A549 (cell line): ENCODE results near the gene PUM1. TPM values are rescaled to one million over a fixed set of nuclear protein-coding genes. Genes with fewer than 3 reads are reported as not detected.

ENCODE experiments used
- ATAC-seq, 2 experiments: fragments of 200-7000 bp in 1 of 2; fragments of >200 bp in 1 of 2; cut with Nextera tagmentation in 1 of 2; cut with Tn5 transposase in 1 of 2; 3 replicates each; pipeline versions ENCODE4 v1.8.0 to v1.9.1; 2018 to 2020; ENCODE audit warnings: mild to moderate bottlenecking in 1 of 2, moderate library complexity in 1 of 2
- CTCF ChIA-PET: fragments of 300-600 bp; sonication (Branson Sonifier 250); formaldehyde crosslinking; extraction: SDS; loops from one replicate; lab custom pipeline; 2021; ENCODE audit warnings: antibody characterized with exemption, inconsistent platforms; lab: Yijun Ruan, JAX
- POLR2A ChIA-PET: fragments of 350-600 bp; formaldehyde crosslinking; extraction: SDS; loops from one replicate; lab custom pipeline; 2021; ENCODE audit warnings: antibody characterized with exemption, inconsistent platforms; lab: Yijun Ruan, JAX
- DNase-seq, 2 experiments: peaks; one replicate each; pipeline versions ENCODE4 v3.0.0 to v3.0.0-alpha.2; 2011 to 2016; ENCODE audit warnings: low read depth in 1 of 2, low spot score in 1 of 2
- FAIRE-seq: peaks from 2 replicates; lab custom pipeline; 2011; peaks lifted over from hg19 to GRCh38; lab: Jason Lieb, UNC
- H3K27ac ChIP-seq, 2 experiments: fragments of >200 bp; sonication (Bioruptor Twin); formaldehyde crosslinking; 3 replicates each; pipeline ENCODE4 v1.5.1; 2016 to 2017
- H3K4me1 ChIP-seq: fragments of >200 bp; sonication (Bioruptor Twin); formaldehyde crosslinking; 3 replicates; pipeline ENCODE4 v1.6.1; 2016
- H3K4me2 ChIP-seq: fragments of >200 bp; sonication (Bioruptor Twin); formaldehyde crosslinking; 3 replicates; pipeline ENCODE4 v1.6.1; 2016
- H3K4me3 ChIP-seq: fragments of >200 bp; sonication (Bioruptor Twin); formaldehyde crosslinking; 3 replicates; pipeline ENCODE4 v1.5.1; 2016
- H3K9me3 ChIP-seq: fragments of >200 bp; sonication (Bioruptor Twin); formaldehyde crosslinking; 3 replicates; pipeline ENCODE4 v1.6.1; 2016
- CEBPB ChIP-seq, 2 experiments: fragments of >200 bp in 1 of 2; sonication (Bioruptor Twin) in 1 of 2; formaldehyde crosslinking in 1 of 2; IDR thresholded peaks; 2 replicates each; pipeline ENCODE4 v1.6.1; 2012 to 2016
- CHD2 ChIP-seq: fragments of 150-350 bp; IDR thresholded peaks from 2 replicates; pipeline ENCODE4 v1.6.1; 2014; ENCODE audit warnings: low read length; ENCODE audit not compliant: partially characterized antibody
- EHF ChIP-seq: fragments of 250-450 bp; sonication (Bioruptor Pico); IDR thresholded peaks from 2 replicates; pipeline ENCODE4 v1.5.0; 2020; ENCODE audit warnings: mild to moderate bottlenecking
- EP300 ChIP-seq, 2 experiments: fragments of >200 bp; sonication (Bioruptor Twin); formaldehyde crosslinking; IDR thresholded peaks; 2 replicates in 1 of 2; 3 replicates in 1 of 2; pipeline ENCODE4 v1.6.1; 2016 to 2017
- ESRRA ChIP-seq: fragments of 150-350 bp; IDR thresholded peaks from 2 replicates; pipeline ENCODE4 v1.6.1; 2014; ENCODE audit warnings: mild to moderate bottlenecking, low read length, borderline replicate concordance
- FOSB ChIP-seq: fragments of 250-450 bp; sonication (Bioruptor Pico); IDR thresholded peaks from 2 replicates; pipeline ENCODE4 v1.5.0; 2020; ENCODE audit warnings: mild to moderate bottlenecking, moderate library complexity
- GATA3 ChIP-seq: IDR thresholded peaks from 2 replicates; pipeline ENCODE4 v1.6.1; 2012; ENCODE audit warnings: borderline replicate concordance
- HEYL ChIP-seq: fragments of 250-450 bp; sonication (Bioruptor Pico); IDR thresholded peaks from 2 replicates; pipeline ENCODE4 v1.8.0; 2021; ENCODE audit warnings: mild to moderate bottlenecking, moderate library complexity
- HOXB13 ChIP-seq: fragments of 250-450 bp; sonication (Bioruptor Pico); IDR thresholded peaks from 2 replicates; pipeline ENCODE4 v1.5.0; 2020; ENCODE audit warnings: low read depth, mild to moderate bottlenecking, moderate library complexity
- HOXB5 ChIP-seq: fragments of 250-450 bp; sonication (Bioruptor Pico); IDR thresholded peaks from 2 replicates; pipeline ENCODE4 v1.5.0; 2020; ENCODE audit warnings: mild to moderate bottlenecking, moderate library complexity
- KDM1A ChIP-seq: fragments of 200-600 bp; sonication (generic); IDR thresholded peaks from 2 replicates; pipeline ENCODE4 v1.6.1; 2016; ENCODE audit warnings: low read depth, mild to moderate bottlenecking
- KDM5A ChIP-seq: fragments of 200-600 bp; sonication (generic); IDR thresholded peaks from 2 replicates; pipeline ENCODE4 v1.6.1; 2016; ENCODE audit warnings: antibody characterized with exemption, mild to moderate bottlenecking
- MAFK ChIP-seq: fragments of 450-650 bp; IDR thresholded peaks from 2 replicates; pipeline ENCODE4 v1.6.1; 2014; ENCODE audit not compliant: partially characterized antibody
- MAZ ChIP-seq: fragments of 150-350 bp; IDR thresholded peaks from 2 replicates; pipeline ENCODE4 v1.6.1; 2014; ENCODE audit warnings: antibody characterized with exemption, low read depth, low read length, borderline replicate concordance
- NPAS2 ChIP-seq: fragments of 250-450 bp; sonication (Bioruptor Pico); IDR thresholded peaks from 2 replicates; pipeline ENCODE4 v1.8.0; 2022; ENCODE audit warnings: mild to moderate bottlenecking, moderate library complexity, borderline replicate concordance
- REST ChIP-seq: fragments of 200-600 bp; sonication (generic); IDR thresholded peaks from 2 replicates; pipeline ENCODE4 v1.6.1; 2016; ENCODE audit warnings: antibody characterized with exemption, mild to moderate bottlenecking, moderate library complexity
- RNF2 ChIP-seq: fragments of 200-600 bp; sonication (generic); IDR thresholded peaks from 2 replicates; pipeline ENCODE4 v1.6.1; 2016; ENCODE audit warnings: low read depth, mild to moderate bottlenecking, antibody characterized with exemption, moderate library complexity, borderline replicate concordance
- TFCP2L1 ChIP-seq: fragments of 250-450 bp; sonication (Bioruptor Pico); IDR thresholded peaks from 2 replicates; pipeline ENCODE4 v1.5.0; 2021; ENCODE audit warnings: mild to moderate bottlenecking
- TP53 ChIP-seq: fragments of 250-450 bp; sonication (Bioruptor Pico); IDR thresholded peaks from 2 replicates; pipeline ENCODE4 v1.5.0; 2021; ENCODE audit warnings: mild to moderate bottlenecking, moderate library complexity
- USF2 ChIP-seq: fragments of 450-650 bp; IDR thresholded peaks from 2 replicates; pipeline ENCODE4 v1.6.1; 2014; ENCODE audit warnings: antibody characterized with exemption
- ZC3H11A ChIP-seq: fragments of 450-650 bp; IDR thresholded peaks from 2 replicates; pipeline ENCODE4 v1.6.1; 2014; ENCODE audit warnings: antibody characterized with exemption, mild to moderate bottlenecking
- ZNF302 ChIP-seq: fragments of 250-450 bp; sonication (Bioruptor Pico); IDR thresholded peaks from 2 replicates; pipeline ENCODE4 v1.9.0; 2021; ENCODE audit warnings: inconsistent platforms, mild to moderate bottlenecking, moderate library complexity
- WGBS: methylation state at CpG from one replicate; pipeline ENCODE4 v1.1.6; 2017; ENCODE audit errors: missing lambda C conversion rate; 5-methylcytosine and 5-hydroxymethylcytosine counted together
- polyA plus RNA-seq, 4 experiments: library from polyadenylated mRNA; depleted of rRNA in 3 of 4; stranded (reverse); fragments of >200 nt; fragmentation: RNase III in 1 of 4; extraction: RNeasy Plus Mini Kit Qiagen cat#74134 plus additional on column Dnase treatment in 1 of 4; gene quantifications; 2 replicates in 3 of 4; 3 replicates in 1 of 4; pipeline ENCODE4 v1.2.3, GENCODE V29; 2011 to 2017

PUM1 gene
- polyA plus RNA-seq, 2 of the 4 experiments (the other 2 are of a cell fraction) = 30.2 to 55.3 TPM

GRCh38 chr1:31010086-31010989, 55.2 kb downstream of the PUM1 start:
- no peak overlapping the region for H3K27ac ChIP-seq
- H3K4me3 ChIP-seq = no peak overlapping the region
- no peaks in the 10 kb centered on the region for H3K9me3 ChIP-seq
- ChIA-PET POLR2A (interaction anchor here (0.6 kb wide), 1 partner anchor 142 kb away, joined by 3 read pairs; no protein-coding TSS in a partner anchor), CTCF (interaction anchor here (0.8 kb wide), 1 partner anchor 10 kb away, joined by 3 read pairs; no protein-coding TSS in a partner anchor)
- no peak for DNase-seq
- 90% methylated on average over 6 of the region's 6 CpGs for WGBS
- peak in 1 of 2 experiments; percentile 54; a peak in 4 of 6 replicates for ATAC-seq
- no peak overlapping the region for H3K4me2 ChIP-seq
- peaks cover 61% of the 10 kb centered on the region for H3K4me1 ChIP-seq
- no peak for FAIRE-seq
- TF ChIP-seq MAFK (peak; percentile 24), USF2 (no peak)

GRCh38 chr1:31007462-31007991, 58.0 kb downstream of the PUM1 start:
- POLR2A ChIA-PET = no interaction called here
- peaks cover 36% of the 10 kb centered on the region for H3K4me1 ChIP-seq
- no peak for DNase-seq
- TF ChIP-seq CEBPB (IDR thresholded peaks at IDR 0.05) = no peak
- no peak for TF ChIP-seq TFCP2L1 (CRISPR knock-in tag)
- no peak for TF ChIP-seq ZC3H11A
- TF ChIP-seq ZNF302 (CRISPR knock-in tag) = no peak
- H3K4me2 ChIP-seq = peak overlapping the region; percentile 35; the same call in 2 of the 3 replicates
- FAIRE-seq = no peak
- no peaks in the 10 kb centered on the region for H3K9me3 ChIP-seq
- no peak overlapping the region for H3K27ac ChIP-seq
- WGBS = 66% methylated on average over 2 of the region's 2 CpGs
- ATAC-seq = no peak
- H3K4me3 ChIP-seq = no peak overlapping the region
- CTCF ChIA-PET = interaction anchor here (0.5 to 1.2 kb wide), 3 partner anchors 14 to 207 kb away, joined by 3 read pairs; no protein-coding TSS in a partner anchor

GRCh38 chr1:31006747-31007146, 58.8 kb downstream of the PUM1 start:
- Histone ChIP-seq H3K4me2 (no peak overlapping the region), H3K4me3 (no peak overlapping the region)
- no peak for ATAC-seq

More at GRCh38 chr1:31006747-31007146, 58.8 kb downstream of the PUM1 start:
- CTCF ChIA-PET = interaction anchor here (1.2 kb wide), 1 partner anchor 174 kb away, joined by 3 read pairs; no protein-coding TSS in a partner anchor
- WGBS = 68% methylated on average over 2 of the region's 2 CpGs
- H3K4me1 ChIP-seq = peaks cover 28% of the 10 kb centered on the region
- POLR2A ChIA-PET = no interaction called here
- FAIRE-seq (no peak), DNase-seq (no peak)
- H3K27ac ChIP-seq = no peak overlapping the region
- TF ChIP-seq NPAS2 (CRISPR knock-in tag) (no peak), EP300 (IDR thresholded peaks at IDR 0.05) (no peak), KDM1A (no peak), MAZ (no peak), HOXB5 (CRISPR knock-in tag) (no peak), ZNF302 (CRISPR knock-in tag) (no peak), RNF2 (no peak), TP53 (CRISPR knock-in tag) (no peak), HOXB13 (CRISPR knock-in tag) (no peak), REST (no peak), FOSB (CRISPR knock-in tag) (no peak), CEBPB (IDR thresholded peaks at IDR 0.05) (no peak), CHD2 (no peak), HEYL (CRISPR knock-in tag) (no peak), ESRRA (no peak), GATA3 (no peak), EHF (CRISPR knock-in tag) (no peak), KDM5A (no peak)
- H3K9me3 ChIP-seq = no peaks in the 10 kb centered on the region
